Gastrocnemius medialis (tissue), 4 donors: ENCODE data around the gene PARS2. TPM values are rescaled to one million over a fixed set of nuclear protein-coding genes. Genes with fewer than 3 reads are reported as not detected.

Experiments
- ATAC-seq, 2 donors: fragments of 150-250 bp; one replicate each; pipeline ENCODE4 v1.9.1; 2016
- DNase-seq, 2 donors: peaks; one replicate each; pipeline ENCODE4 v3.0.0-alpha.2; 2019
- H3K27ac ChIP-seq, 4 donors: fragments of 200-600 bp; sonication (generic); 1 replicate in 1 of 4; 2 replicates in 3 of 4; pipeline ENCODE4 v1.5.1; 2016 to 2018; ENCODE audit warnings: mild to moderate bottlenecking in 2 of 4, moderate library complexity in 1 of 4
- H3K27me3 ChIP-seq, 3 donors: fragments of 200-600 bp; sonication (generic) in 2 of 3; 1 replicate in 1 of 3; 2 replicates in 2 of 3; pipeline versions ENCODE4 v1.5.1 to v1.6.0; 2016 to 2019; ENCODE audit warnings: mild to moderate bottlenecking in 1 of 3, moderate library complexity in 1 of 3
- H3K36me3 ChIP-seq, 2 donors: fragments of 200-600 bp; sonication (generic) in 1 of 2; one replicate each; pipeline ENCODE4 v1.5.1; 2017 to 2018
- H3K4me1 ChIP-seq, 2 donors: fragments of 200-600 bp; sonication (generic) in 1 of 2; one replicate each; pipeline ENCODE4 v1.5.1; 2016 to 2017; ENCODE audit warnings: mild to moderate bottlenecking in 2 of 2
- H3K4me3 ChIP-seq, 4 donors: fragments of 200-600 bp; sonication (generic) in 3 of 4; 1 replicate in 1 of 4; 2 replicates in 3 of 4; pipeline ENCODE4 v1.5.1; 2016 to 2019; ENCODE audit warnings: mild to moderate bottlenecking in 2 of 4
- H3K9me3 ChIP-seq, 3 donors: fragments of 200-600 bp; sonication (generic) in 2 of 3; 1 replicate in 1 of 3; 2 replicates in 2 of 3; pipeline ENCODE4 v1.5.1; 2016 to 2019
- CTCF ChIP-seq, 5 experiments: fragments of 450-650 bp in 3 of 5; fragments of 200-600 bp in 2 of 5; sonication (generic) in 2 of 5; IDR thresholded peaks in 4 of 5; conservative IDR thresholded peaks in 1 of 5; 1 replicate in 4 of 5; 2 replicates in 1 of 5; pipeline ENCODE4 v1.5.1; 2016 to 2019; ENCODE audit warnings: antibody characterized with exemption in 5 of 5, mild to moderate bottlenecking in 3 of 5, moderate library complexity in 3 of 5
- POLR2A ChIP-seq, 2 donors: fragments of 450-650 bp; IDR thresholded peaks; one replicate each; pipeline ENCODE4 v1.6.1; 2017; ENCODE audit warnings: antibody characterized with exemption in 2 of 2, mild to moderate bottlenecking in 2 of 2, moderate library complexity in 2 of 2
- in situ Hi-C, 4 donors: fragments of 200-750 bp; cut with MboI; loops; one replicate each; pipeline versions ENCODE4 v1.15.0 to v1.8.0; 2017; ENCODE audit warnings: low sequenced_read_pairs in 4 of 4
- intact Hi-C: fragments of 100-400 bp; cut with DNase I; formaldehyde crosslinking; loops from one replicate; pipeline ENCODE4 v1.15.1; 2023; ENCODE audit warnings: low total_unique reads
- total RNA-seq, 4 donors: library from RNA; depleted of rRNA; stranded (reverse); fragments of >200 nt; gene quantifications; one replicate each; pipeline versions ENCODE4 v1.1.0 to v1.2.3, GENCODE V29; 2016

Gene PARS2
- total RNA-seq, 4 donors from 2014 or later = 4.7 to 8.4 (median 4.9) TPM

- in situ Hi-C loops (no loop called here), intact Hi-C loops (no loop called here)
- Histone ChIP-seq H3K4me3 (no peak overlapping the region), H3K27ac (no peak overlapping the region), H3K9me3 (no peaks in the 10 kb centered on the region), H3K27me3 (peaks cover 7 to 18% (median 9%) of the 10 kb centered on the region in 3 donors), H3K36me3 (no peaks in the 10 kb centered on the region), H3K4me1 (no peaks in the 10 kb centered on the region)
- TF ChIP-seq CTCF (IDR thresholded peaks at IDR 0.05 in 4 of 5, conservative IDR thresholded peaks at IDR 0.05 in 1 of 5) = no peak
- no peak for TF ChIP-seq POLR2A (IDR thresholded peaks at IDR 0.05)
- no peak for DNase-seq
- ATAC-seq = no peak
Observed at GRCh38 chr1:54795356-54795665, 31.0 kb upstream of the PARS2 start.

GRCh38 chr1:54794451-54795355 lies 30.4 kb upstream of the PARS2 start:
- no peak for TF ChIP-seq CTCF (IDR thresholded peaks at IDR 0.05 in 4 of 5, conservative IDR thresholded peaks at IDR 0.05 in 1 of 5)
- no peak for TF ChIP-seq POLR2A (IDR thresholded peaks at IDR 0.05)

GRCh38 chr1:54792686-54793282 lies 28.5 kb upstream of the PARS2 start:
- in situ Hi-C loops (no loop called here), intact Hi-C loops (no loop called here)
- Histone ChIP-seq H3K27ac (no peak overlapping the region), H3K4me1 (no peaks in the 10 kb centered on the region), H3K9me3 (no peaks in the 10 kb centered on the region), H3K27me3 (peaks cover 7 to 18% (median 9%) of the 10 kb centered on the region in 3 donors), H3K4me3 (no peak overlapping the region), H3K36me3 (no peaks in the 10 kb centered on the region)
- ATAC-seq (no peak), DNase-seq (no peak)
- no peak for TF ChIP-seq CTCF (IDR thresholded peaks at IDR 0.05 in 4 of 5, conservative IDR thresholded peaks at IDR 0.05 in 1 of 5)
- no peak for TF ChIP-seq POLR2A (IDR thresholded peaks at IDR 0.05)

More at GRCh38 chr1:54794451-54795355, 30.4 kb upstream of the PARS2 start:
- in situ Hi-C loops (no loop called here), intact Hi-C loops (no loop called here)
- no peaks in the 10 kb centered on the region for H3K9me3 ChIP-seq
- no peaks in the 10 kb centered on the region for H3K36me3 ChIP-seq
- no peak overlapping the region for H3K27ac ChIP-seq
- H3K27me3 ChIP-seq = peaks cover 7 to 18% (median 9%) of the 10 kb centered on the region in 3 donors
- ATAC-seq = no peak
- no peak for DNase-seq
- no peaks in the 10 kb centered on the region for H3K4me1 ChIP-seq
- no peak overlapping the region for H3K4me3 ChIP-seq

- no peak for TF ChIP-seq CTCF (IDR thresholded peaks at IDR 0.05 in 4 of 5, conservative IDR thresholded peaks at IDR 0.05 in 1 of 5)
- TF ChIP-seq POLR2A (IDR thresholded peaks at IDR 0.05) = no peak
- in situ Hi-C loops (no loop called here), intact Hi-C loops (no loop called here)
- Histone ChIP-seq H3K4me1 (no peaks in the 10 kb centered on the region), H3K27ac (no peak overlapping the region), H3K4me3 (no peak overlapping the region), H3K27me3 (peaks cover 7 to 18% (median 9%) of the 10 kb centered on the region in 3 donors), H3K36me3 (no peaks in the 10 kb centered on the region), H3K9me3 (no peaks in the 10 kb centered on the region)
- ATAC-seq = no peak
- DNase-seq = no peak
Observed at GRCh38 chr1:54791880-54792522, 27.7 kb upstream of the PARS2 start.
